GM12891 (cell line): Measurements from ENCODE around the gene GFRA4.

Source experiments
- DNase-seq: peaks from one replicate; pipeline ENCODE4 v3.0.0; 2011; ENCODE audit warnings: low spot score; ENCODE audit not compliant: insufficient read length
- FAIRE-seq: peaks from 2 replicates; lab custom pipeline; 2011; peaks lifted over from hg19 to GRCh38; lab: Jason Lieb, UNC
- PAX5 ChIP-seq: IDR thresholded peaks from 2 replicates; pipeline ENCODE4 v1.6.1; 2011; ENCODE audit warnings: low read length, moderate library complexity, mild to moderate bottlenecking; ENCODE audit not compliant: insufficient read depth, severe bottlenecking
- POLR2A ChIP-seq: IDR thresholded peaks from 2 replicates; pipeline ENCODE4 v1.6.1; 2011; ENCODE audit warnings: low read depth, low read length, control low read depth
- POLR2AphosphoS5 ChIP-seq: IDR thresholded peaks from 2 replicates; pipeline ENCODE4 v1.6.1; 2011; ENCODE audit warnings: low read depth, low read length, control low read depth
- POU2F2 ChIP-seq: IDR thresholded peaks from 2 replicates; pipeline ENCODE4 v1.6.1; 2011; ENCODE audit warnings: low read depth, mild to moderate bottlenecking, control low read depth, low read length, moderate library complexity
- SPI1 ChIP-seq: IDR thresholded peaks from 2 replicates; pipeline ENCODE4 v1.6.1; 2011; ENCODE audit warnings: low read depth, low read length, control low read depth
- TAF1 ChIP-seq: IDR thresholded peaks from 2 replicates; pipeline ENCODE4 v1.6.1; 2011; ENCODE audit warnings: low read depth, low read length, control low read depth

Gene GFRA4

DNA sequence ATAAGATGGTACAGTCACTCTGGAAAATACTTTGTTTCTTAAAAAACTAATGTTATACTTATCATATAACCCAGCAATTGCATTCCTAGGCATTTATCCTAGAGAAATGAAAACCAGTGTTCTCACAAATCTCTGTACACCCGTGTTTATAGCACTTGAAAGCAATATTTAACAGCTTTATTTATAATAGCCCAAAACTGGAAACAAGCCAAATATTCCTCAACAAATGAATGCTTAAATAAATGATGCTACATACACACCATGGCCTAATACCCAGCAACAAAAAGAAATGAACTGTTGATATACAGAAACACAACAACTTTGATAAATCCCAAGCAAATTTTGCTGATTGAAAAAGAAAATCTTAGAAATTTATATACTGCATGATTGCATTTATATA, 51.3 kb downstream of the GFRA4 start:
- TF ChIP-seq POLR2A: no peak
- TF ChIP-seq POLR2AphosphoS5: no peak
- no peak for TF ChIP-seq POU2F2
- no peak for TF ChIP-seq SPI1
- no peak for TF ChIP-seq PAX5
- no peak for TF ChIP-seq TAF1
- no peak for FAIRE-seq
- no peak for DNase-seq
